GM19239 (cell line): ENCODE data around the gene DRAM1.
A peak's percentile ranks its signal among the peaks of the same experiment; 100 is the strongest.
"Not testable (repeated sequence)": the region's sequence is repeated elsewhere in the genome, so short reads cannot be mapped to it uniquely, and the experiment has no call there.

Source experiments
- DNase-seq: peaks from one replicate; pipeline ENCODE4 v3.0.0; 2011; ENCODE audit warnings: low spot score; ENCODE audit not compliant: insufficient read length
- FAIRE-seq: peaks from 2 replicates; lab custom pipeline; 2011; peaks lifted over from hg19 to GRCh38; lab: Jason Lieb, UNC

The DRAM1 gene

DNA sequence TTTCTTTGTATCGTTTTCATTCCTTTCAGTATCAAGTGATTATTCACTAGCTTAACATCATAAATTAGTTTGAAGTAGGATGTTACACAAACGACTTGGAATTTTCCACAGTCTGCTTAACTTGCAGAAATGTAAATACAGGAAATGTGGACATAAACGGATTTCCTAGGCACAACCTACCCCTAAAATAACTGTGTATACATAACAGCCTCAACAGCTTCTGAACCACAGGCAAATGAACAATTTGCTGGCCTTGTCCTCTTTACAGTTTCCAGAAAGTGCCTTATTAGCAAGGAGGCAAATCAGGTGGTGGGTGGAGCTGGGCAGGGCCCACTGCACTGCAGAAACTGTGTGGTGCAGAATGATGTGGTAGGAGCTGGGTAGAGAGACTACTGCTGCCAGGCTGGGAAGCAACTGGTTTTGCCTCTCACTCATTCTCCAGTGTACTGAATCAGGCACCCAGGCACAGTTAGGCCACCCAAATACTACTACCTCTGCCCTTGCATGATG, 14.1 kb downstream of the DRAM1 start:
- peak; percentile 89 for FAIRE-seq

DNA sequence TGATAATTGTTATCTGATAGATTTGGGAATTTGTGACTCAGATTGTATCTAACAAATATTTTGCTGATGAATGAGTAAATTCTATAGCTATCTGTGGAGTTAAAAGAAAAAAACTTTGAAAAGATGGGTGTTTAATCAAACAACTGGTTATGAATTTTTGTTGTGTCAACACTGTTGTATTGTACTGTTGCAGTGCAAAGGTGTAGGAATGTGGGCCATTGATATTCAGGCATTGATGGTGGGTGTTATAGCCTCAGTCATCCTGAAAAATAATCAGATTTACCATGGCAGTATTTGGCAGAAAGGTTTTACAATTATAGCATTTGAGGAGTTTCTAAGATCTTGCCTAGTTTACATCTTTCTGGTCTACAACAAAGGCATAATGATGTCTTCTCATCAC, 15.4 kb downstream of the DRAM1 start:
- FAIRE-seq, result no peak
- no peak for DNase-seq

More for the DNA sequence above, 14.1 kb downstream of the DRAM1 start:
- no peak for DNase-seq

DNA sequence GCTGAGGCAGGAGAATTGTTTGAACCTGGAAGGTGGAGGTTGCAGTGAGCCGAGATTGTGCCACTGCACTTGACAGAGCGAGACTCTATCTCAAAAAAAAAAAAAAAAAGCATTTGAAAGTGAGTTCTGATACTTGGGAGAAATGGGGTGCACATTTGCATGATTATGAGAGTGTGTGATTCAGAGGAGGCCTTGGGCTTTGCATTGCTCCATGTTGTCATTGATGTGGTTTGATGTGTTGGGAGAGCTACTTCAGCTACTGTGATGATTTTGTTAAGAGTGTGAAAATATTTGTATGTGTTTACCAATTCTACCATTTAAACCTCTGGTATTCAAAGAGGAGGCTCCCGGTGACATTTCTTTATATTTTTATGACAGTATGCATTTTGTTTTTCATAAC, 24.4 kb downstream of the DRAM1 start:
- no peak for DNase-seq

GRCh38 chr12:101902641-101903040, 25.3 kb downstream of the DRAM1 start:
- FAIRE-seq (no peak), DNase-seq (no peak)

More for the DNA sequence above, 24.4 kb downstream of the DRAM1 start:
- FAIRE-seq, result no peak

DNA sequence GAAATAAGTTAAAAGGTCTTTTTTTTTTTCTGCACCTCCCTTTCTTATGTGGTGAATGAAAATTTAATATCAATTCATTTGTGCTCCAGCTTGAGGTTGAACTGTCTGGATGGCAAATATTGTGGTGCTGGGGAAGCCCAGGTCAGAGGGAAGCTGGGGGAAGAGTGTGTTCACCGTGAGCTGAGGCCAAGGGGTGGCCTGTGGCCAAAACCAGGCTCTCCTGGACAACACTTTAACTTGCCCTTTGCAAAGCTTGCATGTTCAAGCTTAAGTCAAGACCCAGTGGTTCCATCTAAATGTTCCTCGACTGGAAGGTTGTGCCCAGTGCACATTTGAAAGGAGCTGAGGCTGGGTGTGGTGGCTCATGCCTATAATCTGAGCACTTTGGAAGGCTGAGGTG, 28.8 kb downstream of the DRAM1 start:
- no peak for FAIRE-seq
- DNase-seq, result no peak

GRCh38 chr12:101908395-101908794, 31.0 kb downstream of the DRAM1 start:
- no peak for FAIRE-seq
- DNase-seq, result no peak

DNA sequence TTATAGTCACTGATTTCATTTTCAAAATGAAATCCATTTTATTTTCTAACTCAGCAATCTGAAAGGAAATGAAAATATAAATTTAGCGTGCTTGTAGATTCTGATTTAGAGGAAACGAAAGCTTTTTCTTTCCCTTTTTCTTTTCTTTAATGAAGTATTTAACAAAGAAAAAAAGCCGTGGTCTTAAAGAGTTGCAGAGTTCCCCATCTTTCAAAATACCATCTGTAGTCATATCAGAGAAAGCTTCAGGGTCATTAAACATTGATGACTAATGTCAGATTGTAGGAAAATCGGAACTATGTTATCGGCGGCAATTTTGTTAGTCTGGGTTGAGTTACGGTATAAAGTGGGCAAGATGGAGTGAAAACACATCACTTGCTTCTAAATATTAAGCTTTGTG, 32.3 kb downstream of the DRAM1 start:
- no peak for DNase-seq
- FAIRE-seq, result peak; percentile 35

GRCh38 chr12:101915841-101916240, 38.5 kb downstream of the DRAM1 start:
- FAIRE-seq (no peak), DNase-seq (no peak)

DNA sequence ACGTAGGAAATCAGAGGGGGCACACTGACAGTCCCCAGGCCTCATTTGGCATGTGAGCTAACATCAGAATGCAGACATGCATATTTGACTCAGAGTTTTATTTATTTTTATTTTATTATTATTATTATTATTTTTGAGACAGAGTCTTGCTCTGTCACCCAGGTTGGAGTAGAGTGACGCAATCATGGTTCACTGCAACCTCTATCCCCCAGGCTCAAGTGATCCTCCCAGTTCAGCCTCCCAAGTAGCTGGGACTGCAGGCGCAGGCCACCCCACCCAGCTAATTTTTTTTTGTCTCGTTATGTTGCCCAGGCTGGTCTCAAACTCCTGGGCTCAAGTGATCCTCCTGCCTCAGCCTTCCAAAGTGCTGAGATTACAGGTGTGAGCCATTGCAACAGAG, 41.4 kb downstream of the DRAM1 start:
- not testable (repeated sequence) for DNase-seq, FAIRE-seq

DNA sequence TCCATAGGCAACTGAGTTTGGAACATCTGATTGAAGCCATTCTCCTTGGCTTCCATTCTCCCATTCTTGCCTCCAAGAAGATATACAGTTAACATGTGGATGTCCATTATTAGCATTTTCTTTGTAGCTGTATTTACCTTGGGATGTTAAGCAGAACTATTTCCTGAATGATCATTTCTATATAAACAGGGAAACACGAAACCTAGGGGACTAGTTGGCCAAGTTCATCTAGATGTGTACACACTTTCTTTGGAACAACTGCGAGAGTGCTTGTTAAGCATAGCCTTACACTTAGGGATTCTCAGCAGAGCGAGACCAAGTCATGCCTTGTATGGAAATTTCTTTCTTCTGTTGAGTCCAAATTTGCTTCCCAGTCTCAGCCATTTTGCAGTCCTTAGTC, 42.1 kb downstream of the DRAM1 start:
- no peak for FAIRE-seq
- DNase-seq, result no peak

DNA sequence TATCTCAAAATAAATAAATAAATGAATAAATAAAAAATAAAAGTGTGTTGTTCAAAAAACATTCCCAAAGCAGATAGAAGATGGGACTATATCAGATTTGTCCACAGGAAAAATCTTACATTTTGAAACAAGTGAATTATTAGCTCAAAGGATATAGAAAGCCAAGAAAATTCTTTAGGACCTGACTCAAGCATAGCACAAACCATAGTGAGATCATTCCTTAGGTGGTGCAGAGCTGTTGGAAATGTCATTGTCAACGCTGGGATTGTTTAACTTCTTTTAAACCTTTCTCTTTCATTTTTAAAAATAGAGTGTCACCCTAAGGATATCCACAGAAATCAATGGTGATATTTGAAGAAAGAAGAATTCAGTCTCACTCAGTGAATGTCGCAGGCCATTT, 43.5 kb downstream of the DRAM1 start:
- FAIRE-seq, result no peak
- DNase-seq, result no peak

DNA sequence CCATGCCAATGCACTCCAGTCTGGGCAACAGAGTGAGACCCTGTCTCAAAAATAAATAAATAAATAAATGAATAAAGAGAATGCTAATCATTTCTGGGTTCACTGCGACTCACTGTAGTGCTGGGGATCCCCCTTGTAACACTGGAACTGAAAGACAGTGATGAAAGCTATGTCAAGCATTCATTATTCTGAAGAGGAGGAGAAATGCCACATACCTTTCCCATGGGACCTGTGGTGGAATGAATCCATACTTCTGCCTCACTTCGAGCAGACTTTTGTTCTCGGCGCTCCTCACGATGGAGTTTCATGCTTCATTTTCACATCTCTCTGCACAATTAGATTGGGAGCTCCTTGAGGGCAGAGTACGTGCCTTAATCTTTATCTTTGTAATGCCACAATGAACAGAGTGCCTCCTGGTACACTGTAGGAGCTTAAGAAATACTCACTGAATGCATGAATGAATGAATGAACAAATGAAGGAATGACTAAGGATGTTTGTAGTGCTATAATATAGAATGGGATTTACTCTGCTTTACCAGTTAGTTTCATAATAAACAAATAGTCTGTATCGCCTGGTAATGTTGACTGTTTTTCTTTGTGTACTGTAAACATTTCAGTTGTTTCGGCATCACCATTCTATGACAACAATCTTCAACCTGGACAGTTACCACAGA, 45.8 kb downstream of the DRAM1 start:
- no peak for DNase-seq
- no peak for FAIRE-seq

- no peak for FAIRE-seq
- DNase-seq, result no peak
Measured at GRCh38 chr12:101924618-101925017, 47.2 kb downstream of the DRAM1 start.

- DNase-seq (no peak), FAIRE-seq (no peak)
Measured at GRCh38 chr12:101925361-101925760, 48.0 kb downstream of the DRAM1 start.

DNA sequence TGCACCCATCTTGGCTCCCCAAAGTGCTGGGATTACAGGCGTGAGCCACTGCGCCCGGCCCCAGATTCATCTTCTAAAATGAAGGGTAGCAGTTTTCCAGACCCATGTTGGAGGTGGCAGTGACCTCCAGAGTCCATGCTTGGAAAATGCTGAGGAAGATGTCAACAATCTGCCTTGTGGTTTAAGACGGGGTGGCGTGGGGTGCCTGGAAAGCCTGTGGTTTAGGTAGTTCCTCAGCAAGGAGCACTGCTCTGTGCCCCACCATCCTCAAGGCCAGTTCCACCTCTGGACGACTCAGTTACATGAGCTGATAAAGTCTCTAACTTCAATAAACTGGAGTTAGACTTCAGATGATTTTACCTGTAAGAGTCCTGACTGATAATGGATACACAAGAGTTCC, 48.6 kb downstream of the DRAM1 start:
- no peak for DNase-seq

DNA sequence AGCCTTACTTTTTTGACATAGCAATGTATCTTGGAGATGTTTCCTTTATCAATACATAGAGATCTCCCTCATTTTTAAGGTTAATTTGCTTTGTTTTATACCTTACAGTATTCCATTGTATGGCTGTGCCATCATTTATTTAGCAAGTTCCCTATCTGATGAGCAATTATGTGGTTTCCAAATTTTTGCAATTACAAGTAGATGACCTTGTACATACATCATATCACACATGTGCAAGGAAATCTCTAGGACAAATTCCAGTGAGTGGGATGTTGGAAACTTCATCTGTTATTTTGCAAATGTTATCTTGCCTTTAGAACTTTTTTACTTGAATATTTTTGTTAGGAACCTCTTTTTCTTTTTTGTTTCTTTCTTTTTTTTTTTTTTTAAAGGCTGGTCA, 49.7 kb downstream of the DRAM1 start:
- no peak for FAIRE-seq
- DNase-seq, result no peak

More for the DNA sequence above, 48.6 kb downstream of the DRAM1 start:
- FAIRE-seq, result no peak

DNA sequence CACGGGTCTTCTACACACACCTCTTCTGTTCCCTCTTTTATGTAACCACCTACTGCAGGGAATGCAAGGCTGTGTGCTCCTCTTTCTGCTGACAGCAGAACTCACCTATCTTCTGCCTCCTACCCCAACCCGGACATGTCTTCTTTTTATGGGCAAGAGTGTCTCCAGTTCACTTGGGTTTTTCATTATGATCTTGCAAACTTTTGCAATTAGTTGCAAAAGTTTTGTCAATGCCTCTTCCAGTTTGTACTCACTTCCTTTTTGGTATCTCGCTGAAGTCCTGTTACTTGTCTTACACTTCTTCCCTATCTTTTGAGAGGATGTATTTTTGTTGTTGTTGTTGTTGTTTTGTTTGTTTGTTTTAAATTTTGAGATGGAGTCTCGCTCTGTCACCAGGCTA, 50.6 kb downstream of the DRAM1 start:
- FAIRE-seq (no peak), DNase-seq (no peak)

GRCh38 chr12:101928556-101928955, 51.2 kb downstream of the DRAM1 start:
- FAIRE-seq (peak; percentile 74), DNase-seq (no peak)

DNA sequence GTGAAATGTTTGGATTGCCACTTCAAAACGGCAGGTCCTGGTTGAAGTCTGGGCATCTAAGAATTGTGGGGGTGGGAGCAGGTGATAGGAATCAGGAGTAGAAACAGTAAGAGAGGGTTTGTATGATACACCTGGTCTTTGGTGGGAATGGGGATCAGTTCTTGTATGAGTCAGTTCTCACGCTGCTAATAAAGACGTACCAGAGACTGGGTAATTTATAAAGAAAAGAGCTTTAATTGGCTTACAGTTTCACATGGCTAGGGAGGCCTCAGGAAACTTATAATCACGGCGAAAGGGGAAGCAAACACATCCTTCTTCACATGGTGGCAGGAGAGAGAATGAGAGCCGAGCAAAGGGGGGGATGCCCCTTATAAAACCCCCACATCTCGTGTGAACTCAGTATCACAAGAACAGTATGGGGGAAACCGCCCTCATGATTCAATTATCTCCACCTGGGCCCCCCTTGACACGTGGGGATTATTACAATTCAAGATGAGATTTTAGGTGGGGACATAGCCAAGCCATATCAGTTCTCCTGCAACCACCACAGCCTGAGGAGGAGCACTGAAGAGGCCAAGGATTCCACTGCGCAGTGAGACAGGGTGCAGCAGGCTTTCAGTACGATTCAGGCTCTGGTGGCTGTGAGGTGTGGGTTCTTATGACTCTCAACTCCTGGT, 52.1 kb downstream of the DRAM1 start:
- DNase-seq, result no peak
- FAIRE-seq, result peak; percentile 76

DNA sequence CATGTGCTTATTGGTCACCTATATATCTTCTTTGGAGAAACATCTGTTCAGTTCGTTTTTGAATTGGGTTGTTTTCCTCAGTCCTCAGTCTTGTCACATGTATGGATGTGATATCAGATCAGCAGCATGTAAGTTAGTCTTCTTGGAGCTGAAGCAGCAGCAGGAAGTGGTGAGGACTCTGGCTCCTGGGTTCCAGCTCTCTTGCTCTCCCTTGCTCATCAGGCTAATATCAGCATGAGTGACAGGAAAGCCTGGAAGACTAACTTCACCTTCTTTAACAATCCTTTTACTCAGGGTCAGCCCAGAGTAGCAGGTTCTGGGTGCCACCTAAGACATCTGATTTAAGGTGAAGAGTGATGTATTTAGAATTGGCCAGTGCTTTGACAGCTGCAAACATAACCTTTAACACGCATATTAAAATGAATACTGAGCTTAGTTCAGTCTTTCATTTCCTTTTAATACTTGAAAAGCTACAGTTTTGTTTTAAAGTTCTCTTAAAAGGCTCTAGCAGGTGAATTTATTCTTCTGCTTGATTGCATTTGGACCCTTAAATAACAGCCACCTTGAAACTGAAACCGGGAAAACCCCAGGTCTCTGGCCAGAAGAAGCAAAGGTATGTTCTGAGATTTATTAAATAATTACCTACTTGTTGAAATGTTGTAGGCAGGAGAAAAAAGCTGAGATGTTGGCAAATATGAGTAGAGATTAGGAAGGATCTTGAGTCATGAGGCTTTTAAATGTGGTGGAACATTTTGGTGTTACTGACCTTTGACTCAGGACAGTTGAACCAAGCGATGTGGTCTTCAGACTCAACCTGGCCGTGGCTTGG, 54.3 kb downstream of the DRAM1 start:
- FAIRE-seq, result peak; percentile 81
- DNase-seq, result no peak
